Myocyte (in vitro differentiated cells): ENCODE data around the gene DGKQ. TPM values are rescaled to one million over a fixed set of nuclear protein-coding genes. Genes with fewer than 3 reads are reported as not detected.

Experiments used
- DNase-seq: peaks from one replicate; pipeline ENCODE4 v3.0.0-alpha.2; 2012; ENCODE audit warnings: low read depth
- total RNA-seq: library from RNA; depleted of rRNA; stranded (reverse); fragments of >200 nt; gene quantifications from 2 replicates; pipeline ENCODE4 v1.2.3, GENCODE V29; 2014

DGKQ gene
- total RNA-seq, 1 donor from 2014 or later = 10.2 TPM

- peak; percentile 56 for DNase-seq
These were observed 36.4 kb upstream of the DGKQ start for GRCh38 chr4:1009542-1010394.

GRCh38 chr4:1008840-1009541 is 35.6 kb upstream of the DGKQ start:
- DNase-seq = peak; percentile 44

GRCh38 chr4:1006856-1007255 is 33.5 kb upstream of the DGKQ start:
- DNase-seq = no peak

GRCh38 chr4:1004557-1005485 is 31.5 kb upstream of the DGKQ start:
- no peak for DNase-seq

GRCh38 chr4:1004071-1004418 is 30.7 kb upstream of the DGKQ start:
- DNase-seq = no peak

DNA sequence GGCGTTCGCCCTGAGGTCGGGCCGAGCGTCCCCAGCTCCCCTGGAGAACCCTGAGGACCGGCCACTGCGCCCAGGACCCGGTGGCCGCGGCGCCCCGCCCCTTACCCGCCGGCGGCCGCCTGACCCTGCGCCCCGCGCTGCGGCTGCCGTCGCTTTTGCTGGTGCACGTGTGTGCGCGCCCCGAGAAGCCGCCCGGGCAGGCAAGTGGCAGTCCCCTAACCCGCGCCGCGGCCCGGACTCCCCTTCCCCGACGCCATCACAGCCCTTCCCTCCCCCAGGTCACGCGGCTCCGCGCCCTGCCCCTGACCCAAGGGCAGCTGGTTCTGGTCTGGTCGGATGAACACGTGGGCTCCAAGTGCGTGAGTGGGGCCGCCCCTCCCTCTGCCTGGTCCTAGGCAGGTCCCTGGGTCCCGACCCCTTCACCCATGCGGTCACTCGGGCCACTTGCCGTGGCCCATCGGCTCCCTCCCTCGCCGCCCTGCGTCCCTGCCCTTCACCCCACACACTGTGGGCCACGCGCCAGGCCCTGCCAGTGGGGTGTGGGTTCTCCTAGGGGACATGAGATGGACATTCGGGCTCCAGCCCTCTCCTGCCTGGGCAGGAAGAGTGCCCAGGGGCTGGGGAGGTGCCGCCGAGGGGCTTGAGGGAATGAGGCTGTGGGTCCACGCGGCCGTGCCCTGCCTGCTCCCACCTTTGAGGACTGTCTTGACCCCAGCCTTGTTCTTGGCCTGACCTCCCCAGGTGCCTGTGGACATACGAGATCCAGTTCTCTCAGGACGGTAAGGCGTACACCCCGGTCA is 30.1 kb upstream of the DGKQ start:
- DNase-seq = no peak

GRCh38 chr4:1002631-1003251 is 29.4 kb upstream of the DGKQ start:
- DNase-seq = no peak

GRCh38 chr4:1002131-1002630 is 28.8 kb upstream of the DGKQ start:
- DNase-seq = no peak

- DNase-seq = no peak
These were observed 28.3 kb upstream of the DGKQ start for GRCh38 chr4:1001561-1002130.

- DNase-seq = no peak
These were observed 27.4 kb upstream of the DGKQ start for GRCh38 chr4:1000686-1001260.

DNA sequence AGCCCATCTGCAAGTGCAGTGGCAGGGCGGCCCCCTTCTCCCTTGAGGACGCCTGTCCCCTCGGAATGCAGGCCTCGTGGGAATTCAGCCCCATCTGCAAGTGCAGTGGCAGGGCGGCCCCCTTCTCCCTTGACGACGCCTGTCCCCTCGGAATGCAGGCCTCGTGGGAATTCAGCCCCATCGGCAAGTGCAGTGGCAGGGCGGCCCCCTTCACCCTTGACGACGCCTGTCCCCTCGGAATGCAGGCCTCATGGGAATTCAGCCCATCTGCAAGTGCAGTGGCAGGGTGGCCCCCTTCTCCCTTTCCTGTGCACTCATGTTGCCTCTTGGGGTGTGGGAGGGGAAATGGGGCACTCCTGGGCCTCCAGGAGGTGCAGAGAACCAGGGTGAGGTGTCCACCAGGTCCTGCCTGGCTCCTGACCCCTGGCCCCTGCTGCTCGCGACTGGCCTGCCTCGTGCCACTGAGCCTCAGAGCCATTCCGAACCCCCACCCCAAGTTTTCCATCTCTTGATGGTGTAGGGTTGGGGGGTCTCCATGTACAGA is 26.6 kb upstream of the DGKQ start:
- DNase-seq = no peak

DNA sequence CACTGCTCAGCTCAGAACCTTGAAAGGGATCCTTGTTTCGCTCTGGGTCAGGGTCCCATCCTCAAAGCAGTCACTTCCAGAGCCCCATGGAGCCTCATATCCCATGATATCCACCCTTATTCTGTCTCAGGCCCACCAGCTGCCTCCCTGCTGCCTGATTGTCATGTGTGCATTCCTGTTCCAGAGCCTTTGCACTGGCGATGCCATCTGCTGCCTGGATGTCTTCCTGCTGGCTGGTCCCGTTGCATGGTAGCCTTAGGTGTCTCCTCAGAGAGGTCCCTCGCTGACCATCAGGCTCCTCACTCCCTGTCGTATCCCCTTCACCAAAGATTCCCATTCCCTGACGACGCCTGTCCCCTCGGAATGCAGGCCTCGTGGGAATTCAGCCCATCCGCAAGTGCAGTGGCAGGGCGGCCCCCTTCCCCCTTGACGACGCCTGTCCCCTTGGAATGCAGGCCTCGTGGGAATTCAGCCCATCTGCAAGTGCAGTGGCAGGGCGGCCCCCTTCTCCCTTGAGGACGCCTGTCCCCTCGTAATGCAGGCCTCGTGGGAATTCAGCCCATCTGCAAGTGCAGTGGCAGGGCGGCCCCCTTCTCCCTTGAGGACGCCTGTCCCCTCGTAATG is 26.0 kb upstream of the DGKQ start:
- peak; percentile 41 for DNase-seq

GRCh38 chr4:998096-998691 is 24.8 kb upstream of the DGKQ start:
- DNase-seq = no peak

DNA sequence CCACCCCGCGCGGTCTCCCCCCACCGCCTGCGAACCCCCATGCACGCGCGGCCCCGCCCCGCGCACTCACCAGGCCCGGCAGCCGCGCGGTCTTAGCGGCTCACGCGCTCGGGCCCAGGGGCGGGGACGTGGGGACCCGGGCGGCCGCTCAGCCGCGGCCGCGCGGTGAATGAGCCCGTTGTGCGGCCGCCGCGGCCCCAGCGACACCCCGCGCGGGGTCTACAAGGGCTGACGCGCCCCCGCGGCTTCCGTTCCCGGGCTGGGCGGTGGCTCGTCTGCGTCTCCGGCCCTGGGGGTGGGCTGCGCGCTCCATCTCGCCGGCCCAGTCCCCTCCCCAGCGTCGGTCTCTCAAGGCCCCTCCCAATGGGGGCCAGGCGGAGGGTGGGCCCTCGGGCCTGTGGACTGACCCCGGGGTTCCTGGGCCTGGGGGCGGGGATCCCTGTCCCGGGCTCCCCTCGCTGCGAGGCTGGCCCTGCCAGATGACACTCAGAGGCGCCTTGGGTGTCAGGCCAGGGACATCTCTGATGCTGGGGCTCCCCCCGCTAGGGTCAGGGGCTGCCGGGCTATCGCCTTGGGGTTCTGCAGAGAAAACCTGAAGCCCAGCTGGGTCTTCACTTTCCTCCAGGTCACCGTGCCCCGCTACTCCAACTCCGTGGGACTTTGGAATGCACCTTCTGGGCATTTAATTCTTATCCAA is 24.2 kb upstream of the DGKQ start:
- DNase-seq = peak; percentile 20

DNA sequence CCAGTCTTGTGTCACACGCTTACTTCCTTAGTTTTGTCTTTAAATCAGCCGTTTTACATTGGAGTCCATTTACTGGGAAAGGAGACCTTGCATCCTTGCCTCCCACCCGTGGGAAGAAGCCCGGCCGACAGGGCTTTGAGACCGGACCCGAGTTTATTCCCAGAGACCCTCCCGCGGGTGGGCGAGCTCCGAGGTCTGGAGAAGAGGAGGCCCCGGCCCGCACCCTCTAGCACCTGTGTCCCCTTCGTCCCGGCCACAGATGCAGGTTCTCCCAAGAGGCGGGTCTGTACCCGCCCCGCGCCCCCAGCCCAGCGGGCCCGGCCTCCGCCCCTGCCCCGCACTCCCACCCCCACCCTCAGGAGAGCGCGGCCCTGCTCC is 23.6 kb upstream of the DGKQ start:
- DNase-seq = no peak

- no peak for DNase-seq
These were observed 22.9 kb upstream of the DGKQ start for GRCh38 chr4:996030-996996.
